ENCODE data around the gene HEYL. TPM values are rescaled to one million over a fixed set of nuclear protein-coding genes. Genes with fewer than 3 reads are reported as not detected.

Gene HEYL
- total RNA-seq, 1 experiment from 2014 or later, result 8.8 TPM

- no peaks in the 10 kb centered on the region for H3K9me3 ChIP-seq (ENCODE audit: control insufficient read depth in 1 of 2, insufficient read depth in 1 of 2, low read depth in 1 of 2, low read length in 2 of 2)
- ChIA-PET RAD21 (ENCODE audit: low non-redundant PET in 1 of 2, low total read pairs in 2 of 2, uncharacterized antibody in 2 of 2, unreplicated experiment in 2 of 2) (no interaction called here), CTCF (no interaction called here), POLR2A (no interaction called here)
- H3K4me1 ChIP-seq (ENCODE audit: control insufficient read depth in 1 of 2, insufficient read depth in 2 of 2, low read length in 2 of 2), result peaks cover 8 to 17% of the 10 kb centered on the region in 2 experiments
- intact Hi-C loops (cut with micrococcal nuclease), result no loop called here
- no peaks in the 10 kb centered on the region for H3K79me2 ChIP-seq (ENCODE audit: insufficient read depth, low read length)
- H3K9ac ChIP-seq (ENCODE audit: low read length), result no peak overlapping the region
- no peaks in the 10 kb centered on the region for H3K27me3 ChIP-seq (ENCODE audit: insufficient read depth, low read length)
- peaks cover 0 to 4% of the 10 kb centered on the region in 2 experiments; a peak in 1 of 4 replicates for H3K36me3 ChIP-seq (ENCODE audit: control insufficient read depth in 1 of 2, insufficient read depth in 2 of 2, low read length in 2 of 2)
- TF ChIP-seq CTCF (IDR thresholded peaks at IDR 0.05 in 2 of 3, conservative IDR thresholded peaks at IDR 0.05 in 1 of 3; ENCODE audit: borderline replicate concordance in 1 of 3, insufficient read depth in 1 of 3, low read depth in 2 of 3, low read length in 2 of 3) (no peak), REST (IDR thresholded peaks at IDR 0.05; ENCODE audit: low read depth) (no peak), RAD21 (IDR thresholded peaks at IDR 0.05; ENCODE audit: low read depth) (no peak), ZFX (IDR thresholded peaks at IDR 0.05) (no peak), ZNF274 (IDR thresholded peaks at IDR 0.05; ENCODE audit: low read depth, low read length) (no peak), POLR2A (IDR thresholded peaks at IDR 0.05; ENCODE audit: borderline replicate concordance, extremely low read depth, insufficient read depth, insufficient read length) (no peak), FOSL1 (IDR thresholded peaks at IDR 0.05; ENCODE audit: low read depth) (no peak), SIN3A (IDR thresholded peaks at IDR 0.05; ENCODE audit: low read depth) (no peak), YY1 (IDR thresholded peaks at IDR 0.05; ENCODE audit: extremely low read depth, insufficient replicate concordance, low read depth, low read length) (no peak), EZH2 (IDR thresholded peaks at IDR 0.05) (no peak), ZBTB33 (IDR thresholded peaks at IDR 0.05; ENCODE audit: extremely low read depth, insufficient replicate concordance, low read length) (no peak), EGR1 (IDR thresholded peaks at IDR 0.05; ENCODE audit: low read depth) (no peak), CEBPB (IDR thresholded peaks at IDR 0.05; ENCODE audit: low read depth) (no peak), MAX (IDR thresholded peaks at IDR 0.05) (no peak), TCF7L2 (IDR thresholded peaks at IDR 0.05; ENCODE audit: borderline replicate concordance, extremely low read depth, insufficient read depth, insufficient read length) (no peak)
- H3K4me2 ChIP-seq (ENCODE audit: low read length), result no peak overlapping the region
- DNase-seq (ENCODE audit: low read depth, low spot score), result no peak
- no TSS peak for BruUV-seq (replicated peaks)
- ATAC-seq, result no peak
- H3K9me2 ChIP-seq (ENCODE audit: insufficient read depth), result no peaks in the 10 kb centered on the region
- H3K27ac ChIP-seq (ENCODE audit: low read depth, low read length), result no peak overlapping the region
- no peak overlapping the region for H3K4me3 ChIP-seq (replicated peaks in 1 of 2; ENCODE audit: low read depth in 1 of 2, low read length in 2 of 2)
- no peaks in the 10 kb centered on the region for H4K20me1 ChIP-seq (ENCODE audit: insufficient read depth)
- H2AFZ ChIP-seq (ENCODE audit: low read depth, low read length, poor library complexity, severe bottlenecking), result no peak overlapping the region
Observed at GRCh38 chr1:39635871-39636210, 3.6 kb downstream of the HEYL start.

Measured in HCT116 (cell line).